CD8-positive, alpha-beta memory T cell (primary cell): Measurements from ENCODE around the gene GNAQ. TPM values are rescaled to one million over a fixed set of nuclear protein-coding genes. Genes with fewer than 3 reads are reported as not detected.

Experiments
- CTCF ChIA-PET: fragments of 350-600 bp; sonication (Branson Sonifier 250); formaldehyde crosslinking; loops from one replicate; lab custom pipeline; 2021; ENCODE audit warnings: antibody characterized with exemption; lab: Charles Lee
- POLR2A ChIA-PET: fragments of 350-600 bp; sonication (Branson Sonifier 250); formaldehyde crosslinking; loops from one replicate; lab custom pipeline; 2021; ENCODE audit warnings: antibody characterized with exemption; lab: Charles Lee
- DNase-seq, 5 donors: peaks; one replicate each; pipeline versions ENCODE4 v3.0.0 to v3.0.0-alpha.2; 2020 to 2022; ENCODE audit warnings: mixed read lengths in 1 of 5
- H3K27ac ChIP-seq: one replicate; pipeline ENCODE4 v1.7.0; 2013; ENCODE audit warnings: low read depth, mild to moderate bottlenecking, low read length, moderate library complexity
- H3K27me3 ChIP-seq: 2 replicates; pipeline ENCODE4 v1.7.0; 2013; ENCODE audit warnings: low read length, mild to moderate bottlenecking; ENCODE audit not compliant: insufficient read depth, poor library complexity, severe bottlenecking
- H3K36me3 ChIP-seq: 2 replicates; pipeline ENCODE4 v1.7.0; 2013; ENCODE audit warnings: mild to moderate bottlenecking, low read length, moderate library complexity; ENCODE audit not compliant: insufficient read depth
- H3K4me1 ChIP-seq: 2 replicates; pipeline ENCODE4 v1.7.0; 2013; ENCODE audit warnings: mild to moderate bottlenecking, low read length, moderate library complexity; ENCODE audit not compliant: insufficient read depth
- H3K4me3 ChIP-seq: 2 replicates; pipeline ENCODE4 v1.7.0; 2013; ENCODE audit warnings: mild to moderate bottlenecking, low read length
- H3K9me3 ChIP-seq: 2 replicates; pipeline ENCODE4 v1.7.0; 2013; ENCODE audit warnings: mild to moderate bottlenecking, low read length
- H3K27ac Mint-ChIP-seq, 8 donors: one replicate each; pipeline ENCODE4 v1.8.0; 2020 to 2021; ENCODE audit warnings: mixed read lengths in 8 of 8, mild to moderate bottlenecking in 6 of 8, inconsistent platforms in 3 of 8, moderate library complexity in 3 of 8
- H3K27me3 Mint-ChIP-seq, 2 donors: one replicate each; pipeline ENCODE4 v1.8.0; 2020 to 2021; ENCODE audit warnings: mixed read lengths in 2 of 2, mild to moderate bottlenecking in 1 of 2, moderate library complexity in 1 of 2
- H3K36me3 Mint-ChIP-seq, 3 donors: one replicate each; pipeline ENCODE4 v1.8.0; 2020 to 2021; ENCODE audit warnings: mixed read lengths in 3 of 3, inconsistent platforms in 1 of 3, mild to moderate bottlenecking in 1 of 3
- H3K4me1 Mint-ChIP-seq, 3 donors: one replicate each; pipeline ENCODE4 v1.8.0; 2020 to 2021; ENCODE audit warnings: mixed read lengths in 3 of 3, inconsistent platforms in 1 of 3, mild to moderate bottlenecking in 1 of 3
- H3K4me3 Mint-ChIP-seq, 7 donors: one replicate each; pipeline ENCODE4 v1.8.0; 2020 to 2021; ENCODE audit warnings: mixed read lengths in 7 of 7, mild to moderate bottlenecking in 6 of 7, moderate library complexity in 4 of 7, inconsistent platforms in 2 of 7
- H3K9me3 Mint-ChIP-seq, 5 donors: one replicate each; pipeline ENCODE4 v1.8.0; 2020 to 2022; ENCODE audit warnings: mixed read lengths in 5 of 5, mild to moderate bottlenecking in 3 of 5, moderate library complexity in 2 of 5, inconsistent platforms in 1 of 5
- polyA plus RNA-seq: library from polyadenylated mRNA; unstranded; fragments of 300-500 nt; fragmentation: Illumina TruSeq; gene quantifications from one replicate; pipeline ENCODE4 v1.2.3, GENCODE V29; 2021
- total RNA-seq, 2 experiments: library from RNA; stranded (reverse); gene quantifications; one replicate each; pipeline ENCODE4 v1.2.3, GENCODE V29; 2021

Gene GNAQ
- total and polyA plus RNA-seq, 3 experiments from 2014 or later = 7.5 to 19.8 (median 17.1) TPM

GRCh38 chr9:77848897-77849296, 182.7 kb downstream of the GNAQ start:
- DNase-seq = no peak
- Histone ChIP-seq H3K27me3 (no peaks in the 10 kb centered on the region), H3K27ac (no peak overlapping the region), H3K9me3 (no peaks in the 10 kb centered on the region), H3K4me3 (no peak overlapping the region), H3K4me1 (peaks cover 9% of the 10 kb centered on the region), H3K36me3 (no peaks in the 10 kb centered on the region)
- H3K27me3 Mint-ChIP-seq = no peaks in the 10 kb centered on the region
- H3K36me3 Mint-ChIP-seq = peaks cover 0 to 5% (median 0%) of the 10 kb centered on the region in 3 donors
- H3K4me3 Mint-ChIP-seq = peak overlapping the region in 1 of 7 donors; percentile 12
- peak overlapping the region in 3 of 8 donors; percentile 14 to 38 (median 35) for H3K27ac Mint-ChIP-seq
- ChIA-PET CTCF (no interaction called here), POLR2A (no interaction called here)
- H3K9me3 Mint-ChIP-seq = no peaks in the 10 kb centered on the region
- H3K4me1 Mint-ChIP-seq = peaks cover 15 to 26% (median 17%) of the 10 kb centered on the region in 3 donors

GRCh38 chr9:77848404-77848803, 183.2 kb downstream of the GNAQ start:
- H3K27ac Mint-ChIP-seq = peak overlapping the region in 2 of 8 donors; percentile 14 to 38
- Histone ChIP-seq H3K27me3 (no peaks in the 10 kb centered on the region), H3K9me3 (no peaks in the 10 kb centered on the region), H3K36me3 (no peaks in the 10 kb centered on the region), H3K4me1 (peaks cover 9% of the 10 kb centered on the region), H3K27ac (no peak overlapping the region), H3K4me3 (no peak overlapping the region)
- H3K4me3 Mint-ChIP-seq = no peak overlapping the region
- H3K36me3 Mint-ChIP-seq = peaks cover 0 to 5% (median 0%) of the 10 kb centered on the region in 3 donors
- peaks cover 15 to 26% (median 17%) of the 10 kb centered on the region in 3 donors for H3K4me1 Mint-ChIP-seq
- CTCF ChIA-PET = no interaction called here
- DNase-seq = no peak
- no peaks in the 10 kb centered on the region for H3K27me3 Mint-ChIP-seq
- POLR2A ChIA-PET = no interaction called here
- no peaks in the 10 kb centered on the region for H3K9me3 Mint-ChIP-seq

- Histone ChIP-seq H3K36me3 (no peaks in the 10 kb centered on the region), H3K27me3 (no peaks in the 10 kb centered on the region), H3K9me3 (no peaks in the 10 kb centered on the region), H3K4me3 (no peak overlapping the region), H3K4me1 (peaks cover 9% of the 10 kb centered on the region), H3K27ac (no peak overlapping the region)
- H3K4me3 Mint-ChIP-seq = no peak overlapping the region
- ChIA-PET POLR2A (no interaction called here), CTCF (no interaction called here)
- no peak for DNase-seq
- no peaks in the 10 kb centered on the region for H3K9me3 Mint-ChIP-seq
- no peaks in the 10 kb centered on the region for H3K27me3 Mint-ChIP-seq
- peaks cover 0 to 5% (median 0%) of the 10 kb centered on the region in 3 donors for H3K36me3 Mint-ChIP-seq
- H3K27ac Mint-ChIP-seq = peak overlapping the region in 2 of 8 donors; percentile 41 to 51
- H3K4me1 Mint-ChIP-seq = peaks cover 15 to 26% (median 17%) of the 10 kb centered on the region in 3 donors
Observed at GRCh38 chr9:77847626-77848025, 184.0 kb downstream of the GNAQ start.

GRCh38 chr9:77847059-77847499, 184.5 kb downstream of the GNAQ start:
- no peak overlapping the region for H3K4me3 ChIP-seq
- Mint-ChIP-seq H3K36me3 (peaks cover 0 to 5% (median 0%) of the 10 kb centered on the region in 3 donors), H3K27me3 (no peaks in the 10 kb centered on the region), H3K4me3 (no peak overlapping the region), H3K4me1 (peaks cover 15 to 26% (median 17%) of the 10 kb centered on the region in 3 donors), H3K9me3 (no peaks in the 10 kb centered on the region), H3K27ac (peak overlapping the region in 4 of 8 donors; percentile 8 to 77 (median 50))
- no peaks in the 10 kb centered on the region for H3K36me3 ChIP-seq
- ChIA-PET CTCF (no interaction called here), POLR2A (no interaction called here)
- H3K27ac ChIP-seq = no peak overlapping the region
- no peaks in the 10 kb centered on the region for H3K27me3 ChIP-seq
- H3K9me3 ChIP-seq = no peaks in the 10 kb centered on the region
- peaks cover 6% of the 10 kb centered on the region for H3K4me1 ChIP-seq
- DNase-seq = no peak

- Mint-ChIP-seq H3K27me3 (no peaks in the 10 kb centered on the region), H3K9me3 (no peaks in the 10 kb centered on the region), H3K4me1 (peaks cover 15 to 26% (median 17%) of the 10 kb centered on the region in 3 donors), H3K4me3 (no peak overlapping the region), H3K36me3 (peaks cover 0 to 6% (median 0%) of the 10 kb centered on the region in 3 donors), H3K27ac (no peak overlapping the region)
- ChIA-PET POLR2A (no interaction called here), CTCF (no interaction called here)
- Histone ChIP-seq H3K9me3 (no peaks in the 10 kb centered on the region), H3K27me3 (no peaks in the 10 kb centered on the region), H3K27ac (no peak overlapping the region), H3K4me1 (peaks cover 5% of the 10 kb centered on the region), H3K4me3 (no peak overlapping the region), H3K36me3 (no peaks in the 10 kb centered on the region)
- DNase-seq = no peak
Observed at GRCh38 chr9:77844415-77844814, 187.2 kb downstream of the GNAQ start.

- no peaks in the 10 kb centered on the region for H3K27me3 ChIP-seq
- peaks cover 5% of the 10 kb centered on the region for H3K4me1 ChIP-seq
- Mint-ChIP-seq H3K4me1 (peaks cover 15 to 24% (median 15%) of the 10 kb centered on the region in 3 donors), H3K4me3 (no peak overlapping the region), H3K9me3 (no peaks in the 10 kb centered on the region), H3K27ac (no peak overlapping the region), H3K27me3 (no peaks in the 10 kb centered on the region), H3K36me3 (peaks cover 0 to 5% (median 0%) of the 10 kb centered on the region in 3 donors)
- H3K27ac ChIP-seq = no peak overlapping the region
- ChIA-PET POLR2A (no interaction called here), CTCF (no interaction called here)
- no peak overlapping the region for H3K4me3 ChIP-seq
- no peak for DNase-seq
- H3K36me3 ChIP-seq = no peaks in the 10 kb centered on the region
- no peaks in the 10 kb centered on the region for H3K9me3 ChIP-seq
Observed at GRCh38 chr9:77843871-77844155, 187.8 kb downstream of the GNAQ start.

GRCh38 chr9:77843076-77843870, 188.3 kb downstream of the GNAQ start:
- Histone ChIP-seq H3K4me1 (peaks cover 2% of the 10 kb centered on the region), H3K4me3 (no peak overlapping the region), H3K36me3 (no peaks in the 10 kb centered on the region), H3K9me3 (no peaks in the 10 kb centered on the region), H3K27ac (no peak overlapping the region), H3K27me3 (no peaks in the 10 kb centered on the region)
- Mint-ChIP-seq H3K9me3 (no peaks in the 10 kb centered on the region), H3K4me1 (peaks cover 12 to 18% (median 15%) of the 10 kb centered on the region in 3 donors), H3K27ac (peak overlapping the region in 1 of 8 donors; percentile 24), H3K4me3 (no peak overlapping the region), H3K36me3 (peaks cover 0 to 1% (median 0%) of the 10 kb centered on the region in 3 donors), H3K27me3 (no peaks in the 10 kb centered on the region)
- POLR2A ChIA-PET = no interaction called here
- CTCF ChIA-PET = interaction anchor here (1.7 kb wide), 1 partner anchor 187 kb away, joined by 4 read pairs; no protein-coding TSS in a partner anchor
- DNase-seq = no peak

- Histone ChIP-seq H3K4me3 (no peak overlapping the region), H3K9me3 (no peaks in the 10 kb centered on the region), H3K4me1 (no peaks in the 10 kb centered on the region), H3K27ac (no peak overlapping the region), H3K27me3 (no peaks in the 10 kb centered on the region), H3K36me3 (no peaks in the 10 kb centered on the region)
- CTCF ChIA-PET = interaction anchor here (0.7 to 1.7 kb wide), 6 partner anchors 16 to 373 kb away, joined by 3 to 4 read pairs (median 4); no protein-coding TSS in a partner anchor
- H3K9me3 Mint-ChIP-seq = no peaks in the 10 kb centered on the region
- H3K4me1 Mint-ChIP-seq = peaks cover 0 to 5% (median 1%) of the 10 kb centered on the region in 3 donors
- H3K27ac Mint-ChIP-seq = no peak overlapping the region
- H3K27me3 Mint-ChIP-seq = no peaks in the 10 kb centered on the region
- DNase-seq = peak in 1 of 5 donors; percentile 7
- H3K36me3 Mint-ChIP-seq = peaks cover 0 to 1% (median 0%) of the 10 kb centered on the region in 3 donors
- no peak overlapping the region for H3K4me3 Mint-ChIP-seq
- POLR2A ChIA-PET = no interaction called here
Observed at GRCh38 chr9:77841739-77842386, 189.7 kb downstream of the GNAQ start.
